Stimulated activated CD8-positive, alpha-beta memory T cell treated with anti-CD3 and anti-CD28 coated beads, Interleukin-4, amount 100 ng/mL, for 1 hour (primary cell): ENCODE data around the gene ABHD4.
A peak's percentile ranks its signal among the peaks of the same experiment; 100 is the strongest.
"Not testable (repeated sequence)": the region's sequence is repeated elsewhere in the genome, so short reads cannot be mapped to it uniquely, and the experiment has no call there.

ENCODE experiments used
- DNase-seq, 2 donors: peaks; one replicate each; pipeline ENCODE4 v3.0.0-alpha.2; 2020; ENCODE audit warnings: low read depth in 2 of 2, low spot score in 1 of 2

Gene ABHD4, protein sequence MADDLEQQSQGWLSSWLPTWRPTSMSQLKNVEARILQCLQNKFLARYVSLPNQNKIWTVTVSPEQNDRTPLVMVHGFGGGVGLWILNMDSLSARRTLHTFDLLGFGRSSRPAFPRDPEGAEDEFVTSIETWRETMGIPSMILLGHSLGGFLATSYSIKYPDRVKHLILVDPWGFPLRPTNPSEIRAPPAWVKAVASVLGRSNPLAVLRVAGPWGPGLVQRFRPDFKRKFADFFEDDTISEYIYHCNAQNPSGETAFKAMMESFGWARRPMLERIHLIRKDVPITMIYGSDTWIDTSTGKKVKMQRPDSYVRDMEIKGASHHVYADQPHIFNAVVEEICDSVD

DNA sequence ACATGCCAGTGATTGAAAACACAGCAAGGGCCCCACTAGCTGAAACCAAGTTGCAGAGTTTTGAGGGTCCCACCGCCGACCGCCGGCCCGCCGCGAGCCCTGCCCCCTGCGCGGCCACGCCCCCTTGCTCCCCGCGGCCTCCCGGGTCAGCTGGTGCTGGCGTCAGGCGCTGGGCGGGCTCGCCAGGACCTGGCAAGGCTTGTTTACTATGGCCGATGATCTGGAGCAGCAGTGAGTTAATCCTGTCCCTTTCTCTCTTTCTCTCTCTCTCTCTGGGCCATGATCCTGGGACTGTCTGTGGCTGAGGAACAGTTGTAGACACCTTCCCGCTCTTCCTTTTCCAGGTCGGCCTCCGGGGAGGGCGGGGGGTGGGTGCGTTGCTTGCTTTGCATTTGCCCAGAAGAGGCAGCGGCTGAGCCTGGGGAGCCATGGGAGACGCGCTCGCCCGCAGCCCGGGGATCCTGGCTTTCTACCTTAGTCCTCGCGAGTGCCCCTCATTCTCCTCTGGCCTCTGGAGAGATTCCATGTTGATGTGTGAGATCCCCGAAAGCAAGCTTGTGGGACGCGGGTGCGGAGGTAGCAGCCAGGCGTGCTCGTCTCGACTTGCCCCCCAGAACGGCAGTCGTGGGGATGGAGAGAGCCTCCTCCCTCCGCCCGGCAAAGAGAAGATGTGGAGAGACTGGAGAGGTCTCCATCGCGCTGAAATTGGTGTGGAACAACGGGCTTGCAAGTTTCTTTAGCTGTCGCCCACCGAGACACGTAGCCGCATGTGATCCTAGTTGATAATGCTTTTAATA is at the start of gene ABHD4:
Gene ABHD4 (plus strand): TSS at position 202 of the 797 bp plus-strand sequence. CDS start 7 bp downstream, at position 209.
- DNase-seq: peak; percentile 32 to 42

- no peak for DNase-seq
These were observed 48.7 kb upstream of the ABHD4 start for GRCh38 chr14:22549324-22549962.

GRCh38 chr14:22549981-22550673 is 48.0 kb upstream of the ABHD4 start:
- peak in 1 of 2 donors; percentile 50 for DNase-seq

DNA sequence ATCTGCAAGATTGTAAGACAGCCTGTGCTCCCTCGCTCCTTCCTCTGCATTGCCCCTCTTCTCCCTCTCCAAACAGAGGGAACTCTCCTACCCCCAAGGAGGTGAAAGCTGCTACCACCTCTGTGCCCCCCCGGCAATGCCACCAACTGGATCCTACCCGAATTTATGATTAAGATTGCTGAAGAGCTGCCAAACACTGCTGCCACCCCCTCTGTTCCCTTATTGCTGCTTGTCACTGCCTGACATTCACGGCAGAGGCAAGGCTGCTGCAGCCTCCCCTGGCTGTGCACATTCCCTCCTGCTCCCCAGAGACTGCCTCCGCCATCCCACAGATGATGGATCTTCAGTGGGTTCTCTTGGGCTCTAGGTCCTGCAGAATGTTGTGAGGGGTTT is 46.5 kb upstream of the ABHD4 start:
- DNase-seq: no peak

DNA sequence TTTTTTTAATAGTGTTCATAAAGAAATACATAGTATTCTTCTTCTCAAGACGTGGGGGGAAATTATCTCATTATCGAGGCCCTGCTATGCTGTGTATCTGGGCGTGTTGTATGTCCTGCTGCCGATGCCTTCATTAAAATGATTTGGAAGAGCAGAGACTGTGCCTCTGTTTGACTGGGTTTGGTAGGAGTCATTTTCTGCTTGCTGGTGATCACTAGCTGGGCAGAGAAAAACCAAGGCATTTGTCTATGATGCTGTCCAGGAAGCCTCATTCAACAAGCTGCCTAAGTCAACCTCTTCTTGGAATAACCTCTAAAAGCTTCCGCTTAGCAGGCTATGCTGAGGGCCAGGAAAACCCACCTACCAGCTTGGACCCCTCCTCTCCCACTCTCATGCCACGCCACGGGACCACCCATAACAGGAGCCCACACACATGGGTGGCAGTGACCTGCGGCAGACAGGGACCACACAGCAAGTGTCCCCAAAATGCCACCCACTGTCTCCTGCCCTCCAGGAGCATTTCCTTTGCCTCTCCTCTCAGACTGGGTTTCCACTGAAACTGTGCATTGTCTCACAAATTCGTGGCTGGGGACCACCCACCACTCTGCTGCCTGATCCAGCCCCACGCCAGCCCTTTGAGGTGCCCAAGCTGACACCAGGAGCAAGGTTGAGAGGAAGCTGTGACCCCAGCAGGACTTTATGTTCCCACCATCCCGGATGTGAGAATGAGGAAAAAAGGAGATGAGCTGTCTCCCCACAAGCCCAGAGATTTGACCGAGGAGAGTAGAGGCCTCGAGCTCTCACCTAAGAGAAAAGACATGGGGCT is 45.9 kb upstream of the ABHD4 start:
- no peak for DNase-seq

DNA sequence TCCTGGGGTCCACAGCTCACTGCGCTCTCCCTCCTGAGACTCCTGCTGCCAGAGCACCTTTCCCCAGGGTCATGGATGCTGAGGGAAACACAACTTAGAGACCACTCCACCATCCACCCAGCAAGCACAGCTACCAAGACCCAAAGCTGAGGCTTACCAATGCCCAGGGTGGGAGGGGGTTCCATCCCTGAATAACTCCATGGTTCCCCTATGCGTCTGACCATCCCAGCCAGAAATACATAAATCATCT is 45.3 kb upstream of the ABHD4 start:
- DNase-seq: no peak

DNA sequence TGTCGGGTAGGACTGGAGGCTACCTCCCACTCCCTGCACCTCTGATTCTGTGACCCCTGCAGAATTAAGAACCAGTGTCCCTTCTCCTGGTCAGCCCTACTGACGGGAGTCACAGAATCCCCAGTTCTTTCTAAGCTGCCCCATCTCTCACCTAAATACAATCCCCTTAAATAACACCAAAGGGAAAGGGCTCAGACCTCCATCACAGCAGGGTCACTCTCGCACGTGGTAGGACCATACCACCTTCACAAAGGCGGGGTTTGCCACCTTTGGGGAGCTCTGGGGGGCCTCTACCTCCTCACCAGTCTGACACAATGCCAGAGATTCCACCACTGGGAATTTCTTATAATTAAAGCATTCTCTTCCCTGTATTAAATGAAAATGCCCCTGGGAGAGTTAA is 44.7 kb upstream of the ABHD4 start:
- no peak for DNase-seq

GRCh38 chr14:22553861-22554497 is 44.1 kb upstream of the ABHD4 start:
- DNase-seq: not testable (repeated sequence)

DNA sequence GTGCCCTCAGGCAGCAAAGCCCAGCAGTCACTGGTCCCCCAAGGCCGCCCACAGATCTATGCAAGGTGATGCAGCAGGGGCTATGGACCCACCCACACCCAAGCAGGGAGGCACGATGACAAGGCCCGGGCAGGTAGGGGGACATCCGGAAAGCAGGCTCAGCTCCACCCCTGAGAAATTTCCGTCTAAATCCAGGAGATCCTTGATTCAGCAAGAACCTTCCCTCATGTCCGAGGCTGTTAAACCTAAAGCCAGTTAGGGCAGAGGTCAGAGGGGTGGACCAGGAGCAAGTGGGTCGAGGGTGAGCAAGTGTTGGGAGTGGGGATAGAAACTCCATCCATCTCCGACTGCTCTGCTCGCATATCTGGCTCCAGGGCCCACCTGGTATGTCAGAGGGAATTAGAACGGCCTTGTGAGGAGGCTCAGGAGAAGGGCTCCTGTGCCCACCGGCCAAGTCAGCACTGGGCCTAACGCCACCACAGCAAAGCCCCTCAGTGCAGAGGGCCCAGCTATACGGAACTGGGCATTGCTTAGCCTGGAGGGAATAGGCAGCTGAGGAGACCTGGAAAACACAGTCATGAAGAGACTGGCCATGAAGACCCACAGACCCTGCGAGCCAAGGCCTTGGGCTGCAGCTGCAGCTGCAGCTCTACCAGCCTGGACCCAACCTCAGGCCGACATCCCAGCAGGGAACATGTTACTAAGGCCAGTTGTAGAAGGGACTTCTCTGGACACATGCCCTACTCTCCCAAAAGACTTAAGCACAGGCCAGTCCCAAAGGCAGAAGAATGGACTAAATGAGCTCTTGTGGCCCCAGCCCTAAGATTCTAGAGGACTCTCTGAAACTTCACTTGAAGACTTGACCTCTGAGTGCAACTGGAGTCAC is 43.4 kb upstream of the ABHD4 start:
- no peak for DNase-seq

DNA sequence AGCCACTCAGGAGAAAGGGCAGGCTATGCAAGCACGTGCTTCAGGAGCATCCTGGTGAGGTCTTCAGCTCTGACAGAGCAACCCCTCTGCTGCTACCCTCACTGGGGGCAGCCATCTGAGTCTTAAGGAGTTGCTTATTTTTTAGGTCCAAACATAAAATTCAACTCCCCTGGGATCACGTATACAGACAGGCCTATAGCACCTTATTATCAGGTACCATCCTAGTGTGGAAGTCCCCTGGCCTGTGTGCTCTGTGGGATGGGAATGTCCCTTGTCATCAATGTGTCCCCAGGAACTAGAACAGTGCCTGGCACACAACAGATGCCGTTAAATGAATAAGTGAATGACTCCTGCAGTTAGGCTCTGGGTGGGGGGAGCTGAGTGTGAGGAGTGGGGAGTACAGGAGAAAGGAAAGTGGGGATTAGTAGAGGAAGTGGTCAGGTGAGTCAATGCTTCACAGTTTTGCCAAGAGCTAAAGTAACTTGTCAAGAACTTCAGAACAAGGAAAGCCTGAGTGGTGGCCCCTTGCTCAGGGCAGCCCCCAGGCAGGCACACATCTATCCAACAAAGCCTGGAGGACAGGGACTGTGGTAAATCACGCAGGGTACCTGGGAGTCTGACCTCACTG is 42.6 kb upstream of the ABHD4 start:
- no peak for DNase-seq

- DNase-seq: peak; percentile 89 to 95
These were observed 41.8 kb upstream of the ABHD4 start for GRCh38 chr14:22556021-22556989.

- DNase-seq: peak; percentile 91 to 93
These were observed 41.0 kb upstream of the ABHD4 start for GRCh38 chr14:22556990-22557623.

GRCh38 chr14:22557846-22558220 is 40.3 kb upstream of the ABHD4 start:
- DNase-seq: no peak

- no peak for DNase-seq
These were observed 39.7 kb upstream of the ABHD4 start for GRCh38 chr14:22558221-22558913.

- no peak for DNase-seq
These were observed 39.1 kb upstream of the ABHD4 start for GRCh38 chr14:22559041-22559440.

DNA sequence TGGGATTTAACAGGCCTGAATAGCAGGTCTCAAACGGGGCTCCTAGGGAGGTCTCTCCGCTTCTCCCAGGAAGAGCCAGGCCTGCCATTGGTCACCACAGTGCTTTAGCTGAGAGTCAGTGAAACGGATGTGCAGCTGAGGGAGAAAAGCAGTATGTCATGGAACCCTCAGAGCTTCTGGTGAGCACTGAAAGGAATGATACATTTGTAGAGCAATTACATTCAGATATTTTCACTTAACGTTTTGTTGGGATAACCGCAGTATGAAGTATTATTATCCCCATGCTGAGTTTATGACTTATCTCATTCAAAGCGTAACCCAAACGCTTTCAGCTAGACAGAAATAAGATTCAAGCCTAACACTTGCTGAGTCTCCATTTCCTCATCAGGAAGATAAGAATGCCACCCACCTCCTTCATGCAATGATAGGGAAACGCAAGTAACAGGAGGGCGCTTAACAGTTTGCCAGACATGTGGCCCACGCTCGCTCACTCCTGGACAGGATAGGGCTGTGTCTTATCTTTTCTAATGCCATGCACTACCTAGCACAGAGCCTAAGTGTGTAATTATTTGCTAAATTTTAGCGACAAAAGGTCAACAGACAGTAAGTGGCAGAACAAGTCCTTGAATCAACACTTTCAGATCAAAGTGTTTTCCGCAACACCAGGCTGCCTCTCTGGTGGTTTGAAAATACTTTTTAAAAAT is 37.3 kb upstream of the ABHD4 start:
- no peak for DNase-seq
